Activated CD8-positive, alpha-beta memory T cell treated with anti-CD3 and anti-CD28 coated beads, Interleukin-2, amount 50 U/mL, for 1 hour (primary cell): Measurements from ENCODE around the gene HOXD8.
A peak's percentile ranks its signal among the peaks of the same experiment; 100 is the strongest.

Experiments
- DNase-seq: peaks from one replicate; pipeline ENCODE4 v3.0.0-alpha.2; 2020; ENCODE audit errors: extremely low read depth

The HOXD8 gene

GRCh38 chr2:176115883-176116813 is 13.4 kb upstream of the HOXD8 start, which contains the start of gene HOXD10:
HOXD10 (plus strand) TSS chr2:176116778; CDS start chr2:176116834, 56 bp downstream.
- no peak for DNase-seq

DNA sequence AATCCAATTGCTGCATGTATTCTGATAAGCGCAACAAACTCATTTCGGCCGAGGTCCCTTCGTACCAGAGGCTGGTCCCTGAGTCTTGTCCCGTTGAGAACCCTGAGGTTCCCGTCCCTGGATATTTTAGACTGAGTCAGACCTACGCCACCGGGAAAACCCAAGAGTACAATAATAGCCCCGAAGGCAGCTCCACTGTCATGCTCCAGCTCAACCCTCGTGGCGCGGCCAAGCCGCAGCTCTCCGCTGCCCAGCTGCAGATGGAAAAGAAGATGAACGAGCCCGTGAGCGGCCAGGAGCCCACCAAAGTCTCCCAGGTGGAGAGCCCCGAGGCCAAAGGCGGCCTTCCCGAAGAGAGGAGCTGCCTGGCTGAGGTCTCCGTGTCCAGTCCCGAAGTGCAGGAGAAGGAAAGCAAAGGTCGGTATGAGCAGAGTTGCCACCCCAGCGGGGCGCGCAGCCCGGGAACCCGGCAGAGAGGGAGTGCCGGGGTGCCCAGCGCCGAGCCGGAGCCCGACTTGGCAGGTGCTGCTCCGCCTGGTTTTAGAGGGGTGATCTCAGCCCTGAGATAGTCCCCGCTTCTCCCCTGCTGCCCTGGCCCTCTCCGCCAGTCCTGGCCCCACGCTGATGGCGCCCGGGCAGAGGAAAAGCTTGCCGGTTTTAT is 12.2 kb upstream of the HOXD8 start:
- DNase-seq: no peak

DNA sequence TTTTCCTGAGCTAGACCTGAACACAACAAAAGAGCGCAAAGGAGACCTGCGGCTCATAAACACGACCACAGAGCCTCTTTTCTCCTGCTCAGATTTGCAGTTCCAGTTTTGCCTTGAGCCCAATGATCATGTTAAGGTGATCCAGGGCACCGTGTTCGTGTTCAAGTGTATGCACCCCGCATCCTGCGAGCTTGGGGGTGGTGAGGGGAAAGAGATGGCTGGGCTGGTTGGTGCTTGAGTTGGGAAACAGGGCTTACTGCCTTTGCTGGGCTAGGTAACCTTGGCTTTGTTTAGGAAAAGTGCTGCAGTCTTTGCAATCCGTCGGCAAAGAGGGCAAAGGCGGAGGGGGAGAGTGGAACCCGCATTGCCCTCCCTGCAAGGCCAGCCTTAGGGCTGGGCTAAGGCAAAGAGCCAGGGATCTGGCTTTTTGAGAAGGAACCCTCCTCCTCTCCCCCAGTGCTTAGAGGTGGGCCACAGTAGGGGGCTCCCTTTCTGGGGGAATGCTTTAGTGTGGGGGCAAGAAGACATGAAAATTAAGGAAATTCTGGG is 11.6 kb upstream of the HOXD8 start:
- no peak for DNase-seq

GRCh38 chr2:176118601-176119339 is 10.7 kb upstream of the HOXD8 start:
- DNase-seq: no peak

GRCh38 chr2:176120364-176121189 is 8.9 kb upstream of the HOXD8 start:
- no peak for DNase-seq

- no peak for DNase-seq
These were observed 8.1 kb upstream of the HOXD8 start for GRCh38 chr2:176121190-176122051.

DNA sequence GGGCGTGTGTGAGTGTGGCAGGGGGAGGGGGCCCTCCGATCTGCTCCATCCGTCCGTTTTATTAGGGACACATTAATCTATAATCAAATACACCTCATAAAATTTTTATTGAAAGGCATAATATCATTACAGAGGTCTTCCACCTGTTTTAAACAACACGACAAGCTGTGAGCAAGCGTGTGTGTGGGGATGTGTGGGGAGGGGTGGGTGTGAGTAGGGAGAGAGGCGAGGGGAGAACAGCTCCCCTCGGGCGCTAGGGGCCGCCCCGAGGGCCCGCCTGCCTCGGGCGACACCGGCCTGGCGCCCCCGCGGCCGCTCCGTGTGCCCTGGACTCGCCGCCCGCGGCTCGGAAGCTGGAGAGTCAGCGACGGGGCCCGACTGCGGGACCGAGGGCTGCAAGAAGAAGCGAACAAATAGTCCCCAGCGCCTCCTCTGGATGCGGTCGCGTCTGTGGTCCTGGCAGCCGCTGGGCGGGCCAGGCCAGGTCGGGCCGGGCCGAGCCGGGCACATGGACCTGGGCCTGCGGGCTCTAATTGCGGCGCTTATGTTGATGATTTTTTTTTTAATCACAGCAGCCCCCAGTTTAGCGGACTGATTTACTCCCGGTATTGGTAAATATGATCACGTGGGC is 7.3 kb upstream of the HOXD8 start:
- DNase-seq: no peak

DNA sequence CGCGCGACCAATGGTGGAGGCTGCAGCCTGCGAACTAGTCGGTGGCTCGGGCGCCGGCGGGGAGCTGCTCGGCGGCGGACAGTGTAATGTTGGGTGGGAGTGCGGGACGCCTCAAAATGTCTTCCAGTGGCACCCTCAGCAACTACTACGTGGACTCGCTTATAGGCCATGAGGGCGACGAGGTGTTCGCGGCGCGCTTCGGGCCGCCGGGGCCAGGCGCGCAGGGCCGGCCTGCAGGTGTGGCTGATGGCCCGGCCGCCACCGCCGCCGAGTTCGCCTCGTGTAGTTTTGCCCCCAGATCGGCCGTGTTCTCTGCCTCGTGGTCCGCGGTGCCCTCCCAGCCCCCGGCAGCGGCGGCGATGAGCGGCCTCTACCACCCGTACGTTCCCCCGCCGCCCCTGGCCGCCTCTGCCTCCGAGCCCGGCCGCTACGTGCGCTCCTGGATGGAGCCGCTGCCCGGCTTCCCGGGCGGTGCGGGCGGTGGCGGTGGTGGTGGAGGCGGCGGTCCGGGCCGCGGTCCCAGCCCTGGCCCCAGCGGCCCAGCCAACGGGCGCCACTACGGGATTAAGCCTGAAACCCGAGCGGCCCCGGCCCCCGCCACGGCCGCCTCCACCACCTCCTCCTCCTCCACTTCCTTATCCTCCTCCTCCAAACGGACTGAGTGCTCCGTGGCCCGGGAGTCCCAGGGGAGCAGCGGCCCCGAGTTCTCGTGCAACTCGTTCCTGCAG is 6.7 kb upstream of the HOXD8 start, which contains the start of gene HOXD9:
TSS of gene HOXD9 (plus strand) at position 37 of the 728 bp plus-strand sequence. CDS start at position 87, 50 bp downstream.
- no peak for DNase-seq

GRCh38 chr2:176123411-176124109 is 5.9 kb upstream of the HOXD8 start:
- no peak for DNase-seq

DNA sequence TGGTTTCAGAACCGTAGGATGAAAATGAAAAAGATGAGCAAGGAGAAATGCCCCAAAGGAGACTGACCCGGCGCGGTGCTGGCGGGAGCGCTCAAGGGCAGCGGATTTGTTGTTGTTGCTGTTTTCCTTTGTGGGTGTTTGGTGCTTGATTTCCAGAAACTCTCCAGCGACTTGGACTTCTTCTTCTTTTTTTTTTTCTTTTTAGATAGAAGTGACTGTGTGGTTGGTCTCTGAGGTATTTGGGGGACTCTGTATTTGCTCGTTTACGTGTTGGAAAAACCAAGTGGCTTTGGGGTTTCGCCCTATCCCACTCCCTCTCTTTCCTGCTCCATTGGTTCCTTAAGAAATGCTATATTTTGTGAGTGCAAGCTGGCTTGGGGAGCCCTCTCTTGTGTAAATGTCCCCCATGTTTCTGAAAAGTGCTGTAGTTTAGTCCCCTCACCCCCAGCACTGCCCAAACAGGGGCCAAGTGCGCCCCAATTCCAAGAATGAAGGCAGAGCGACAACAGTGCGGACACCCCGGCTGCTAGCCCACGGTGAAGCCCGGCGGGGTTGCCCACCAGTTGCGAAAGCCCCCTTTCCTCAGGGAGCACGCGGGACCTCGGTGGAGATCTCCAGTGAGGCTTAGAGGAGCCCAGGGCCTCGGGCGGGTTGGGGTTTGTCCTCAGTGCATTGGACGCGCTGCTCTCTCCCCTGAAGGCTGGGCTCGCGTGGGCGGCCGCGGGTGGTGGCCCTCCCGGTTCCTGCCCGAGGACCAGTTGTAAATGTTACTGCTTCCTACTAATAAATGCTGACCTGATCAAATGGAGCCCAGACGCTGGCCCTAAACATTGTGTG is 5.2 kb upstream of the HOXD8 start:
- DNase-seq: no peak

DNA sequence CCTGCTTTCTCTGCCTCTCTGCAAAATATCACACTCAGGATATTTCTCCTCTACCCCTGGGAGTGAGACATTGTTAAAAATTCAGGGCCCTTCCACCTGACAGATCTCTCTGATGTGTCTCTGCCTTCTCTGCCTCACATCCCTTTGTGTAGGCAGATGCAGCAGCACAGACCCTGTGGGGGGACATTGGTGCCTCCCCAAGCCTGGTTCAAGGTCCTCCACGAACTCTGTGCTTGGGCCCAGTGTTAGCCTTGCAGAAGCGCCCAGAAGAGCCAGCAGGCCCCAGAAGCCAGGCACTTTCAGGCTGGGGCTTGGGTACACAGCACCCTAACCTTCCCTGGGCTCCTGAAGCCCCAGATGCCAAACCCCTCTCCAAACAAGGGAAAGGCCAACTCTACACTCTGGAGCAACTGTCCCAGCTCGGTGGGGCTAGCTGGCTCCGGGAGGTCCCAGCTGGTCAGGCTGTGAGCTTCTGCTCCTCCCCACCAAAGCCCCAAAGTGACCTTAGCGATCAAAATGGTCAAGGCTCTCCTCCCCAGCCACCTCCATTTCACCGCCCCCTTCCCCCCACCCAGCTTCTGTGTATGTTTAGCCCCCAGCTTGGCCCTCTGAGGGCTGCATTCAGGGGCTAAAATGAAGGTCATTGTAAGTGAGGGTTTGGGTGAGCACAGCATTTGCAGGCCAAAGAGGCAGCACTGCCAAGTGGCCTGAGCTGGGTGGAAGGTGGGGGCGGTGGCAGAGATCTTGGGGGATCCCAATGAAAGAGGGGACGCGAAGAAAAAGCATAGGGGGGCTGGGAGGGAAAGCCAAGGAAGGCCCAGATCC is 4.3 kb upstream of the HOXD8 start:
- no peak for DNase-seq

- no peak for DNase-seq
These were observed 3.8 kb upstream of the HOXD8 start for GRCh38 chr2:176125772-176126054.

DNA sequence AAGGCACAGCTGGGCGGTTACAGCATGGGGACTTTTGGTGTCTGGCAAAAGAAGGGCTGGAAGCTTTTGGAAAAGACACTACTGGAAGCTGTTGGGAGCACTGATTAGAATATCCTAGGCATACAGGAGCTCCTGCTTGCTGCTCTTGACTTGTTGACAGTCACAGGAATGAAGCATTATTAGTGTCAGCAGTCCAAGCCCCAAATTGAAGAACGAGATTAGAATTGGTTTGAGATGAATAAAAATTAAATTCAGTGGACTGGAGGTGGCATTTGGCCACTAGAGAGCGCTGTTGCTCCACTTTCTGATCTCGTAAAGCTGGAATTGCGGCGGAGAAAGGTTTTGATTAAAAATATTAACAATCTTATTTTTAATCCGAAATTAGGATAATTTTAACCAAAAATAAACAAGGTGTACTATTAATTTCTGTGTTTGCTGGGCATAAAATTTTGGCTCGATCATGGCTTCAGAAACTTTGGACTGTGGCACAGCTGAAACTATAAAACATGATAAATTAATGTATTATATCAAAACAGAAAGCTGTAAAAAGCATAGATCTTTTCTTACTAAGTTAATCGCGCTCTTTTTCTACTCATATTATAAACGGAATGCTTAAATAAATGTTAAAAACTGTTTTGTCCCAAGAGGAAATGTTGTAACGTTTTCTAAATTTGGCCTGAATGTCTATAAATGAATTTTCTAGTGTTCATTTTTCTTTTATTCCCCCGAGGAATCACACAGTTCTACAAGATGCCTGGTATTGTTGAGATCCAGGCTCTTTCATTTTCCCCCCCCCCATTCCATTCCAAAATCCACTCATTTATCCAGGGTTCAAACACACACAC is 2.4 kb upstream of the HOXD8 start:
- peak; percentile 47 for DNase-seq

- no peak for DNase-seq
These were observed 1.8 kb upstream of the HOXD8 start for GRCh38 chr2:176127774-176128072.

- DNase-seq: no peak
These were observed 1.1 kb upstream of the HOXD8 start for GRCh38 chr2:176128172-176128981.
